MM.1S (cell line): ENCODE data around the gene PLSCR1.

Source experiments
- DNase-seq: peaks from one replicate; pipeline ENCODE4 v3.0.0-alpha.2; 2015
- H2AFZ ChIP-seq: fragments of 300-600 bp; sonication (generic); 2 replicates; pipeline ENCODE4 v1.6.0; 2016; ENCODE audit warnings: antibody characterized with exemption, low read length
- H3F3A ChIP-seq: fragments of 300-600 bp; sonication (generic); 2 replicates; pipeline ENCODE4 v1.6.1; 2016; ENCODE audit warnings: mild to moderate bottlenecking, antibody characterized with exemption, low read length, moderate library complexity, mixed read lengths; ENCODE audit not compliant: insufficient read depth
- H3K27ac ChIP-seq: fragments of 300-600 bp; sonication (generic); 2 replicates; pipeline ENCODE4 v1.5.1; 2016; ENCODE audit warnings: mild to moderate bottlenecking, low read length
- H3K27me3 ChIP-seq: fragments of 300-600 bp; sonication (generic); replicated peaks from 2 replicates; pipeline ENCODE4 v1.6.0; 2016; ENCODE audit warnings: low read length; ENCODE audit not compliant: insufficient read depth
- H3K36me3 ChIP-seq: fragments of 300-600 bp; sonication (generic); replicated peaks from 2 replicates; pipeline ENCODE4 v1.6.1; 2016; ENCODE audit warnings: mild to moderate bottlenecking, low read length, mixed read lengths; ENCODE audit not compliant: insufficient read depth
- H3K4me1 ChIP-seq: fragments of 300-600 bp; sonication (generic); 2 replicates; pipeline ENCODE4 v1.6.1; 2016; ENCODE audit warnings: low read length, mixed read lengths
- H3K4me2 ChIP-seq: fragments of 300-600 bp; sonication (generic); 2 replicates; pipeline ENCODE4 v1.6.0; 2016; ENCODE audit warnings: low read depth, low read length
- H3K4me3 ChIP-seq: fragments of 300-600 bp; sonication (generic); 2 replicates; pipeline ENCODE4 v1.5.1; 2016; ENCODE audit warnings: low read length, mixed read lengths
- H3K79me2 ChIP-seq: fragments of 300-600 bp; sonication (generic); 2 replicates; pipeline ENCODE4 v1.6.1; 2016; ENCODE audit warnings: mixed run types, low read length, mixed read lengths
- H3K9ac ChIP-seq: fragments of 300-600 bp; sonication (generic); 2 replicates; pipeline ENCODE4 v1.6.1; 2016; ENCODE audit warnings: low read length, mixed read lengths
- H3K9me2 ChIP-seq: fragments of 300-600 bp; sonication (generic); replicated peaks from 2 replicates; pipeline ENCODE4 v1.6.1; 2016; ENCODE audit warnings: mild to moderate bottlenecking, low read length, mixed read lengths; ENCODE audit not compliant: insufficient read depth
- H3K9me3 ChIP-seq: fragments of 300-600 bp; sonication (generic); replicated peaks from 2 replicates; pipeline ENCODE4 v1.6.1; 2016; ENCODE audit warnings: mild to moderate bottlenecking, low read length, mixed read lengths; ENCODE audit not compliant: insufficient read depth
- H4K20me1 ChIP-seq: fragments of 300-600 bp; sonication (generic); 2 replicates; pipeline ENCODE4 v1.6.1; 2016; ENCODE audit warnings: mild to moderate bottlenecking, low read length, moderate library complexity, mixed read lengths; ENCODE audit not compliant: insufficient read depth
- EZH2 ChIP-seq: fragments of 300-600 bp; sonication (generic); optimal IDR thresholded peaks from 2 replicates; pipeline ENCODE3; 2017; ENCODE audit warnings: low read depth, mild to moderate bottlenecking, antibody characterized with exemption, low read length, mixed read lengths
- EZH2phosphoT487 ChIP-seq: fragments of 300-600 bp; sonication (generic); IDR thresholded peaks from 2 replicates; pipeline ENCODE4 v1.6.1; 2018; ENCODE audit warnings: antibody characterized with exemption, low read length
- TF ChIP-seq, protein P1 (sequence below): fragments of 300-600 bp; sonication (generic); IDR thresholded peaks from 2 replicates; pipeline ENCODE4 v1.5.1; 2016; ENCODE audit warnings: antibody characterized with exemption, low read length, mixed read lengths

PLSCR1 gene

DNA sequence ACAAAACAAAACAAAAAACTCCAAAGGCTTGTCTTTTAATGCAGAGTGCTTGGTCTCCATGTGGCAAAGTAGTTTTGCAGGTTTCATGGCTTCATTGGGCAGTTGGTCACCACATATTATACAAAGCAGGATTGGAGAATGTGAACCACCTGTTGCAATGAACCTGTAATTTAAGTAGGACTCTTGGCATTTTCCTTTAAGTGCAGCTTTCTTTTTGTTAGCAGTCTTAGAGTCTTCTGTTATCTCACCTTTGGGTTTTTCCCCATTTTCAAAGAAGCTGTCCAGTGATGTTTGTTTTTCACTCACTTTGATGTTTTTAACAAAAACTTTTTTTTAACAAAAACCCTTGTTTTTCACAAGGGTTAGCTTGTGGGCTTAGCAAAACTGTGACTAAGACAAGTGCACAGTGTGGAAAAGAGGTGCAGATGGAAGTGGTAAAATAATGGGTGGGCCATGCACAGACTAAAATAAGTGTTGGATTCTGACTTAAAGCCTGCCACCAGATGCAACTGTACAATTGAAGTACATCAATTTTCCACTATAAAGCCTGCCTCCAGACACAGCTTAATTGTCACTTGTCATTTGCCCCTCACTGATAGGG lies 2.9 kb upstream of the PLSCR1 start:
- no peaks in the 10 kb centered on the region for H4K20me1 ChIP-seq
- peaks cover 17% of the 10 kb centered on the region for H3K79me2 ChIP-seq
- no peak overlapping the region for H2AFZ ChIP-seq
- TF ChIP-seq EZH2 (no peak), EZH2phosphoT487 (no peak)
- TF ChIP-seq, protein P1, sequence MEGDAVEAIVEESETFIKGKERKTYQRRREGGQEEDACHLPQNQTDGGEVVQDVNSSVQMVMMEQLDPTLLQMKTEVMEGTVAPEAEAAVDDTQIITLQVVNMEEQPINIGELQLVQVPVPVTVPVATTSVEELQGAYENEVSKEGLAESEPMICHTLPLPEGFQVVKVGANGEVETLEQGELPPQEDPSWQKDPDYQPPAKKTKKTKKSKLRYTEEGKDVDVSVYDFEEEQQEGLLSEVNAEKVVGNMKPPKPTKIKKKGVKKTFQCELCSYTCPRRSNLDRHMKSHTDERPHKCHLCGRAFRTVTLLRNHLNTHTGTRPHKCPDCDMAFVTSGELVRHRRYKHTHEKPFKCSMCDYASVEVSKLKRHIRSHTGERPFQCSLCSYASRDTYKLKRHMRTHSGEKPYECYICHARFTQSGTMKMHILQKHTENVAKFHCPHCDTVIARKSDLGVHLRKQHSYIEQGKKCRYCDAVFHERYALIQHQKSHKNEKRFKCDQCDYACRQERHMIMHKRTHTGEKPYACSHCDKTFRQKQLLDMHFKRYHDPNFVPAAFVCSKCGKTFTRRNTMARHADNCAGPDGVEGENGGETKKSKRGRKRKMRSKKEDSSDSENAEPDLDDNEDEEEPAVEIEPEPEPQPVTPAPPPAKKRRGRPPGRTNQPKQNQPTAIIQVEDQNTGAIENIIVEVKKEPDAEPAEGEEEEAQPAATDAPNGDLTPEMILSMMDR: no peak
- H3K4me2 ChIP-seq: peak overlapping the region; percentile 10
- peaks cover 39% of the 10 kb centered on the region for H3K4me1 ChIP-seq
- H3K27ac ChIP-seq: peak overlapping the region; percentile 34; the same call in 1 of the 2 replicates
- H3K27me3 ChIP-seq: no peaks in the 10 kb centered on the region
- H3K9ac ChIP-seq: no peak overlapping the region
- no peaks in the 10 kb centered on the region for H3K9me2 ChIP-seq
- H3K4me3 ChIP-seq: no peak overlapping the region
- no peaks in the 10 kb centered on the region for H3K36me3 ChIP-seq
- H3F3A ChIP-seq: peaks cover 35% of the 10 kb centered on the region
- peak; percentile 55 for DNase-seq
- no peaks in the 10 kb centered on the region for H3K9me3 ChIP-seq

DNA sequence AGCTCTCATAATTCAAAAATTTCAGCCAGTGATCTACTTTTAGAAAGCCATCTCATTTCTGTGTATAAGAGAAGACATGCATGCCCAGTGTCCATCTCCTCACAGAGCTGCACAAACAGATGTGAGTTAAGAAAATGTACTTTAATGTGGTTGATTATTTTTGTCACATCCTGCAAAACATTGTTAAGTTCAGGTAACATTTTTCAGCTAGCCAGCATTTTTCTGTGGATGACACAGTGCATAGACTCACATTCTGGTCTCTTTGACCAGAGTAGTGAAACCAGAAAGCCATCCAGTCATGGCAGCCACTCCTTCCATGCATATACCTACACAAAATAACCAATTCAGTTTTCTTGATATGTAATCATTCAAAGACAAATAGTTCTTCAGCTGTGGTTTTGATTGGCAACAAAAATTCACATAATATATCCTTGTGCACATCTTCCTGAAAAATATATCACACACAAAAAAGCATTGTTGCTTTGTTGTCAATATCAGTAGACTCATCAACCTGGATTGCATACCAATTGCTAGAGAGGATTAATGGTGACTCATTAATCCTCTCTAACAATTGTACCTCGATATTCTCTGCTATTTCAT lies 2.1 kb upstream of the PLSCR1 start:
- TF ChIP-seq EZH2phosphoT487 (no peak), EZH2 (no peak)
- TF ChIP-seq, protein P1: no peak
- no peaks in the 10 kb centered on the region for H3K9me2 ChIP-seq
- H2AFZ ChIP-seq: no peak overlapping the region
- H3K79me2 ChIP-seq: peaks cover 25% of the 10 kb centered on the region
- no peaks in the 10 kb centered on the region for H3K27me3 ChIP-seq
- peak; percentile 83 for DNase-seq
- H3K4me2 ChIP-seq: peak overlapping the region; percentile 10; the same call in 1 of the 2 replicates
- H4K20me1 ChIP-seq: no peaks in the 10 kb centered on the region
- no peak overlapping the region for H3K4me3 ChIP-seq
- peaks cover 48% of the 10 kb centered on the region for H3K4me1 ChIP-seq
- no peak overlapping the region for H3K9ac ChIP-seq
- H3K36me3 ChIP-seq: no peaks in the 10 kb centered on the region
- peaks cover 35% of the 10 kb centered on the region for H3F3A ChIP-seq
- H3K27ac ChIP-seq: peak overlapping the region; percentile 34; the same call in 1 of the 2 replicates
- no peaks in the 10 kb centered on the region for H3K9me3 ChIP-seq

DNA sequence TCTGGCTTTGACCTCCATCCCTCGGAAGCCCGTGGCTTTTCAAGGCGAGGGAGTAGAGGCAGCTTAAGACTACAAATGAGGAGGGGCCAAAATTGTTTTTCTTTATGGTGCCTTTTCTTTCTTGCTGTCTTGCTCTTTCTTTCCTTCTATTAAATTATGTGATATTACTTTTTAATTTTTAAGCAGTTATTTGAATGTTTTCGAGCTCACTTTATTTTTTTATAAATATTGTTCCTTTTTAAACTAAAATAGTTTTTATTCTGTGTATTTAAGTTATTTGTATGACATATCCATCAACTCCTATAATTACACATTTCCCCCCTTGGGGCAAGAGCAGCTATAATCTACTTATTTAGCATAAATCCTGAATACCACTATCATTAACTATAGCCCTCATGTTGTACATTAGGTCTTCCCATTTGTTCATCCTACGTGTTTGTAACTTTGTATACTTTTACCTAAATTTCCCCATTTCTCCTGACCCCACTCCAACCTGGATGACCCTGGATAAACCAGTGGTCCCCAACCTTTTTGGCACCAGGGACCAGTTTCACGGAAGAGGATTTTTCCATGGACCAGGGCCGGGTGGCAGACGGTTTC lies 622 bp upstream of the PLSCR1 start:
- Histone ChIP-seq H3K27ac (peak overlapping the region; percentile 69; the same call in 1 of the 2 replicates), H4K20me1 (no peaks in the 10 kb centered on the region), H3K4me3 (peak overlapping the region; percentile 69), H3K4me2 (peak overlapping the region; percentile 50; the same call in 1 of the 2 replicates), H3K27me3 (no peaks in the 10 kb centered on the region), H2AFZ (peak overlapping the region; percentile 81), H3K9me3 (no peaks in the 10 kb centered on the region), H3K9ac (peak overlapping the region; percentile 77), H3K79me2 (peaks cover 39% of the 10 kb centered on the region), H3K36me3 (no peaks in the 10 kb centered on the region), H3F3A (peaks cover 41% of the 10 kb centered on the region), H3K4me1 (peaks cover 57% of the 10 kb centered on the region), H3K9me2 (no peaks in the 10 kb centered on the region)
- no peak for DNase-seq
- TF ChIP-seq EZH2phosphoT487 (no peak), EZH2 (no peak)
- TF ChIP-seq, protein P1: no peak
